NCI-H748 (cell line): ENCODE results near the gene PARD6A.
"Not testable (repeated sequence)": the region's sequence is repeated elsewhere in the genome, so short reads cannot be mapped to it uniquely, and the experiment has no call there.

ENCODE experiments used
- DNase-seq: peaks from one replicate; lab custom pipeline; 2025; ENCODE audit not compliant: unreplicated experiment; lab: John Stamatoyannopoulos, UW

The PARD6A gene

DNA sequence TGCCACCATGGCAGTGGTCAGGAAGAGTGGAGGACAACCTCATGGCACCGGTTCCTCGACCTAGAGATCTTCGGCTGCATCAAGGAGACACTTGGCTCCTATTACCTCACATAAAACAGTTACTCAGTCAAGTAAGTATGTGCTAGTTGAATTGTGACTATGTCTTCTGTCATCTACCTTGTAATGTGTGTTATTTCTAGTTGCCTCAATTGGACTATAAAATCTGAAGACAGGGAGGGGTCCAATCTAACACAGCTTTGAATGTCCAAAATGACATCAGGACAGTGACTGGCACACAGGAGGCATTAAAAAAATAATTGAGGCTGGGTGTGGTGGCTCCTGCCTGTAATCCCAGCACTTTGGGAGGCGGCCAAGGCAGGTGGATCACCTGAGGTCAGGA lies 23.0 kb downstream of the PARD6A start:
- no peak for DNase-seq

- DNase-seq, result no peak
Observed at GRCh38 chr16:67685388-67686112, 24.8 kb downstream of the PARD6A start.

DNA sequence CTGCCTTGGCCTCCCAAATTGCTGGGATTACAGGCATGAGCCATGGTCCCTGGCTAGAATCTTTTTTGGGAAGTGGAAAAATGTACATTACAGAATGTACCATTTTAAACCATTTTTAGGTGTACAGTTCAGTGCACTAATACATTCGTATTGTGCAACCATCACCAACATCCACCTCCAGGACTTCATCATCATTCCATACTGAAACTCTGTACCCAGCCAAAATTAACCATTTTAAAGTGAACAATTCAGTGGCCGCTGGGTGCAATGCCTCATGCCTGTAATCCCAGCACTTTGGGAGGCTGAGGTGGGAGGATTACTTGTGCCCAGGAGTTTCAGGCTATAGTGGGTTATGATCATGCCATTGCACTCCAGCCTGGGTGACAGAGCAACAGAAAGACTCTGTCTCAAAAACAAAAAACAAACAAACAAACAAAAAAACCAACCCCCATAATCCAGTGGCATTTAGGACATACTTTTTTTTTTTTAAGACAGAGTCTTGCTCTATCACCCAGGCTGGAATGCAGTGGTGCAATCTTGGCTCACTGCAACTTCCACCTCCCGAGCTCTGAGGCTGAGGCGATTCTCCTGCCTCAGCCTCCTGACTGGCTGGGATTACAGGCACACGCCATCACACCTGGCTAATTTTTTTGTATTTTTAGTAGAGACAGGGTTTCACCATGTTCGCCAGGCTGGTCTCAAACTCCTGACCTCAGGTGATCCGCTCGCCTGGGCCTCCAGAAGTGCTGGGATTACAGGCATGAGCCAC lies 32.9 kb downstream of the PARD6A start:
- DNase-seq, result not testable (repeated sequence)

- no peak for DNase-seq
Observed at GRCh38 chr16:67694611-67695010, 33.9 kb downstream of the PARD6A start.

GRCh38 chr16:67697422-67698185 lies 36.8 kb downstream of the PARD6A start:
- DNase-seq, result no peak

GRCh38 chr16:67699265-67699664 lies 38.5 kb downstream of the PARD6A start:
- no peak for DNase-seq

DNA sequence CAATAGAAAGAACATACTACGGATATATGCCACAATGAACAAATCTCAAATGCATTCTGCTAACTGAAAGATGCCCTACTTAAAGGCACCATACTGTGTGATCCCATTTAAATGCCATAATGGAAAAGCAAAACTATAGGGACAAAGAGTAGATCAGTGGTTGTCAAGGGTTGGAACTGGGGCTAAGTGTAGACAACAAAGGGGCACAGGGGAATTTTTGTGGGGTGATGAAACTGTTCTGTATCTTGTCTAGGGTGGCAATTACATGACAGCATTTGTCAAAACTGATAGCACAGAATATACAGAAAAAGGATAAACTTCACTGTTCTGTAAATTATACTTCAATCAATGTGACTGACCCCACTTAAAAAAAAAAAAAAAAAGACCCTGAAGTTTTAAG lies 40.7 kb downstream of the PARD6A start:
- DNase-seq, result no peak

- no peak for DNase-seq
Observed at GRCh38 chr16:67702130-67702529, 41.4 kb downstream of the PARD6A start.

DNA sequence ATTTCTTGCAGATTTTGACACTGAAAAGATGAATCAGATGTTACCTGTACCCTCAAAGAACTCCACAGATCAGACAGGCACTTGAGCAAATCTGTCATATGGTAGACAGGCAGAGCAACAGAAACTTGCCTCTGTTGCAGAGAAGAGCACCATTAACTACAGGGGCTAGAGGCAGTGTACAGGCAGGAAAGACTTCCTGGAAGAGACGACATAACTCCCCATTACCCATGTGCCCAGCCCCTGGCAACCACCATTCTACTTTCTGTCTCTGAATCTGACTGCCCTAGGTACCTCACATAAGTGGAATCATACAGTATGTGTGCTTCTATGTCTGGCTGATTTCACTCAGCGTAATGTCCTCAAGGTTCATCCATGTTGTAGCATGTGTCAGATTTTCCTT lies 42.9 kb downstream of the PARD6A start:
- DNase-seq, result no peak

DNA sequence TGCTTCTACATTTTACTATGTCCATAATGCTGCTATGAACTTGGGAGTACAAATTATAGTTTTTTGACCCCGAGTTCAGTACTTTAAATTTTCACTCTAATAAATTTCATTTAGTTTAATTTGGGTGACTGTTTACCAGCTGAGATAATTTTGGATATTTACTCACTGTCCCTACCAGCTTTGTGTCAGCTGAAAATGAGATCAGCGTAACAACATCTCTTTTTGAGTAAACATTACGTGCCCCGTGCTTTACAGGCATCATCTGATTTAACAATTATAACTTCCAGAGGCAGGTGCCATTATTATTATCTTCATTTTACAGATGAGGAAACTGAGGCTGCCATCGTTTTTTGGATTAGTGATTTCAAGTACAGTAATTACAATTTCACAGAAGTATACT lies 43.4 kb downstream of the PARD6A start:
- no peak for DNase-seq

GRCh38 chr16:67707210-67707609 lies 46.5 kb downstream of the PARD6A start:
- no peak for DNase-seq

GRCh38 chr16:67707790-67708189 lies 47.0 kb downstream of the PARD6A start:
- DNase-seq, result no peak

DNA sequence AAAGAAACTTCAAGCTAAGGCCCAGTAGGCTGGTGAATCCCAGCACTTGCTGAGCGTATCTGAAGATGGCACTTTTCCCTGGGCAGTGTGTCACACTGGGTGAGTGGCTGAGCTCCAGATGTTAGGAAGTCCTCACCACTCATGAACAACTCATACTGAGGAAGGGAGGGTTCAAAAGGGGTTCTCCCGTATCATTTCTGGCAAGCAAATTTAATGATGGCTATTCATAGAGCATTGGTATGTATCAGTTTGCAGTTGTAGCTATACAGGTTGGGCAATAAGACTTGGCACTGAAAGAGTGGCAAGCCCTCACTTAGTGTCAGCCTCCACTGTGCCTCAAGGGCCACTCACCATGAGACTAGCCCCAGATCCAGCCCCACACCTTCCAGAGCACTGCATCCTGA lies 47.6 kb downstream of the PARD6A start:
- DNase-seq, result no peak

DNA sequence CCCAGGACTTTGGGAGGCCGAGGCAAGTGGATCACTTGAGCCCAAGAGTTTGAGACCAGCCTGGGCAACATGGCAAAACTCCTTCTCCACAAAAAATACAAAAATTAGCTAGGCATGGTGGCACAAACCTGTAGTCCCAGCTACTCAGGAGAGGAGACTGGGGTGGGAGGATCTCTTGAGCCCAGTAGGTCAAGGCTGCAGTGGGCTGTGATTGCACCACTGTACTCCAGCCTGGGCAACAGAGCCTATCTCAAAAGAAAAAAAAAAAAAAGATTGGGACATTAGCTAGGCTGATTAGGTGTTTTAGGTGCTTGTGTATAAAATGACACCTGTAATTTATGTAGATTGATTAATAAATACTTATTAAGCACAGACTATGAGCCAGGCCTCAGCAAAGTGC lies 48.3 kb downstream of the PARD6A start:
- no peak for DNase-seq

GRCh38 chr16:67710607-67711006 lies 49.8 kb downstream of the PARD6A start:
- DNase-seq, result no peak
